IMR-90 (cell line): ENCODE results near the gene SLIT3. TPM values are rescaled to one million over a fixed set of nuclear protein-coding genes. Genes with fewer than 3 reads are reported as not detected.

Experiments
- ATAC-seq: fragments of 200-7000 bp; cut with Tn5 transposase; 2 replicates; pipeline ENCODE4 v1.9.1; 2020; ENCODE audit warnings: low read depth, mild to moderate bottlenecking, moderate library complexity
- BruUV-seq: library from RNA; stranded (reverse); fragments of 400-500 nt; replicated peaks from 2 replicates; lab custom pipeline; 2021; lab: Mats Ljungman, UMichigan
- CTCF ChIA-PET: fragments of 300-600 bp; formaldehyde crosslinking; extraction: SDS; loops from one replicate; lab custom pipeline; 2021; ENCODE audit warnings: antibody characterized with exemption; lab: Yijun Ruan, JAX
- POLR2A ChIA-PET: fragments of 300-600 bp; sonication (Branson Sonifier 250); formaldehyde crosslinking; loops from one replicate; lab custom pipeline; 2022; ENCODE audit warnings: antibody characterized with exemption; ENCODE audit not compliant: unreplicated experiment; lab: Charles Lee
- DNase-seq: peaks from one replicate; pipeline ENCODE4 v3.0.0; 2013
- H2AFZ ChIP-seq: replicated peaks from 2 replicates; pipeline ENCODE3; 2013; ENCODE audit warnings: low read length, mild to moderate bottlenecking; ENCODE audit not compliant: poor library complexity
- H2AK5ac ChIP-seq: 2 replicates; pipeline ENCODE4 v1.6.1; 2013; ENCODE audit warnings: low read depth, low read length, inconsistent platforms
- H2AK9ac ChIP-seq: replicated peaks from 2 replicates; pipeline ENCODE3; 2013; ENCODE audit warnings: mild to moderate bottlenecking, low read depth, low read length, moderate library complexity; ENCODE audit not compliant: poor library complexity
- H2BK120ac ChIP-seq: 2 replicates; pipeline ENCODE4 v1.6.1; 2013; ENCODE audit warnings: low read depth, low read length, inconsistent platforms
- H2BK15ac ChIP-seq: 3 replicates; pipeline ENCODE4 v1.6.1; 2013; ENCODE audit warnings: low read depth, low read length, inconsistent platforms
- H2BK20ac ChIP-seq: 2 replicates; pipeline ENCODE4 v1.6.1; 2013; ENCODE audit warnings: low read depth, mild to moderate bottlenecking, inconsistent platforms, low read length, moderate library complexity
- H2BK5ac ChIP-seq: 2 replicates; pipeline ENCODE4 v1.6.1; 2013; ENCODE audit warnings: mild to moderate bottlenecking, low read depth, low read length, inconsistent platforms; ENCODE audit not compliant: poor library complexity, severe bottlenecking
- H3K14ac ChIP-seq: replicated peaks from 2 replicates; pipeline ENCODE4 v1.6.1; 2013; ENCODE audit warnings: low read depth, low read length, inconsistent platforms
- H3K18ac ChIP-seq: 2 replicates; pipeline ENCODE4 v1.6.1; 2013; ENCODE audit warnings: low read depth, low read length, control low read depth
- H3K23ac ChIP-seq: 2 replicates; pipeline ENCODE4 v1.6.1; 2013; ENCODE audit warnings: low read depth, low read length, inconsistent platforms
- H3K27ac ChIP-seq: 2 replicates; pipeline ENCODE4 v1.5.1; 2013; ENCODE audit warnings: mild to moderate bottlenecking, control low read depth, low read length; ENCODE audit not compliant: insufficient read depth
- H3K27me3 ChIP-seq: 2 replicates; pipeline ENCODE4 v1.6.1; 2013; ENCODE audit warnings: low read length; ENCODE audit not compliant: control insufficient read depth, insufficient read depth
- H3K36me3 ChIP-seq: 2 replicates; pipeline ENCODE4 v1.6.1; 2013; ENCODE audit warnings: low read length, mixed read lengths; ENCODE audit not compliant: control insufficient read depth, insufficient read depth
- H3K4ac ChIP-seq: 2 replicates; pipeline ENCODE4 v1.6.1; 2013; ENCODE audit warnings: low read depth, low read length, inconsistent platforms
- H3K4me1 ChIP-seq: 2 replicates; pipeline ENCODE4 v1.6.1; 2013; ENCODE audit warnings: low read length, mixed read lengths; ENCODE audit not compliant: control insufficient read depth, insufficient read depth
- H3K4me2 ChIP-seq: 2 replicates; pipeline ENCODE4 v1.6.1; 2013; ENCODE audit warnings: low read depth, mild to moderate bottlenecking, control low read depth, low read length, moderate library complexity
- H3K4me3 ChIP-seq: 2 replicates; pipeline ENCODE4 v1.5.1; 2013; ENCODE audit warnings: low read depth, mild to moderate bottlenecking, control low read depth, low read length, moderate library complexity; ENCODE audit not compliant: insufficient read depth
- H3K56ac ChIP-seq: 2 replicates; pipeline ENCODE4 v1.6.1; 2013; ENCODE audit warnings: low read length, inconsistent platforms; ENCODE audit not compliant: insufficient read depth; ENCODE audit errors: extremely low read depth
- H3K79me1 ChIP-seq, 2 experiments: 2 replicates each; pipeline ENCODE4 v1.6.1; 2013; ENCODE audit warnings: low read length in 2 of 2, inconsistent platforms in 1 of 2, low read depth in 1 of 2
- H3K9ac ChIP-seq: 2 replicates; pipeline ENCODE4 v1.6.1; 2013; ENCODE audit warnings: low read depth, low read length, control low read depth
- H3K9me1 ChIP-seq: 2 replicates; pipeline ENCODE4 v1.6.1; 2013; ENCODE audit warnings: low read length, inconsistent platforms; ENCODE audit not compliant: insufficient read depth
- H3K9me3 ChIP-seq: 2 replicates; pipeline ENCODE4 v1.6.1; 2013; ENCODE audit warnings: low read length; ENCODE audit not compliant: control insufficient read depth, insufficient read depth
- H4K20me1 ChIP-seq: 2 replicates; pipeline ENCODE4 v1.6.1; 2013; ENCODE audit warnings: low read length, inconsistent platforms; ENCODE audit not compliant: insufficient read depth
- H4K5ac ChIP-seq: 2 replicates; pipeline ENCODE4 v1.6.1; 2013; ENCODE audit warnings: mild to moderate bottlenecking, low read depth, low read length, control low read depth
- H4K8ac ChIP-seq, 2 experiments: 2 replicates each; pipeline ENCODE4 v1.6.1; 2013; ENCODE audit warnings: low read depth in 2 of 2, low read length in 2 of 2, control low read depth in 1 of 2, inconsistent platforms in 1 of 2
- H4K91ac ChIP-seq: 2 replicates; pipeline ENCODE4 v1.6.1; 2013; ENCODE audit warnings: low read depth, low read length, inconsistent platforms; ENCODE audit not compliant: insufficient read depth
- BHLHE40 ChIP-seq: fragments of 150-350 bp; IDR thresholded peaks from 2 replicates; pipeline ENCODE4 v1.6.1; 2016; ENCODE audit warnings: mild to moderate bottlenecking, low read depth, low read length
- CHD1 ChIP-seq: IDR thresholded peaks from 2 replicates; pipeline ENCODE4 v1.6.1; 2012; ENCODE audit warnings: low read depth, low read length, improper control_type of control experiment
- FOS ChIP-seq: fragments of 150-350 bp; IDR thresholded peaks from 2 replicates; pipeline ENCODE4 v1.6.1; 2016; ENCODE audit warnings: low read depth, low read length
- MAFK ChIP-seq: IDR thresholded peaks from 2 replicates; pipeline ENCODE4 v1.6.1; 2012; ENCODE audit warnings: low read depth, low read length, improper control_type of control experiment
- MAZ ChIP-seq: IDR thresholded peaks from 2 replicates; pipeline ENCODE4 v1.6.1; 2012; ENCODE audit warnings: low read depth, mild to moderate bottlenecking, low read length, improper control_type of control experiment, moderate library complexity, borderline replicate concordance
- NFE2L2 ChIP-seq: fragments of 150-350 bp; IDR thresholded peaks from 2 replicates; pipeline ENCODE4 v1.6.1; 2016; ENCODE audit warnings: low read depth, mild to moderate bottlenecking, low read length
- POLR2A ChIP-seq: IDR thresholded peaks from 2 replicates; pipeline ENCODE4 v1.6.1; 2012; ENCODE audit warnings: mild to moderate bottlenecking, low read depth, low read length
- RAD21 ChIP-seq: IDR thresholded peaks from 2 replicates; pipeline ENCODE4 v1.6.1; 2012; ENCODE audit warnings: low read length, improper control_type of control experiment
- RCOR1 ChIP-seq: IDR thresholded peaks from 2 replicates; pipeline ENCODE4 v1.6.1; 2012; ENCODE audit warnings: mild to moderate bottlenecking, low read length, improper control_type of control experiment; ENCODE audit not compliant: insufficient replicate concordance
- RFX5 ChIP-seq: IDR thresholded peaks from 2 replicates; pipeline ENCODE4 v1.8.0; 2012; ENCODE audit warnings: low read depth, mild to moderate bottlenecking, low read length, moderate library complexity
- SMC3 ChIP-seq: fragments of 150-350 bp; IDR thresholded peaks from 2 replicates; pipeline ENCODE4 v1.6.1; 2016; ENCODE audit warnings: low read depth, mild to moderate bottlenecking, antibody characterized with exemption, low read length, moderate library complexity
- whole genome bisulfite sequencing, 2 experiments: methylation state at CpG; one replicate each; pipeline versions ENCODE4 v1.1.5 to v1.1.7; 2013; ENCODE audit warnings: missing lambda C conversion rate in 2 of 2; ENCODE audit not compliant: insufficient read length in 1 of 2; ENCODE audit errors: extremely low coverage in 2 of 2; 5-methylcytosine and 5-hydroxymethylcytosine counted together
- dilution Hi-C: fragments of 300-500 bp; cut with HindIII; formaldehyde crosslinking; loops from one replicate; pipeline ENCODE4 v1.14.3; 2018; ENCODE audit warnings: low sequenced_read_pairs; ENCODE audit not compliant: unreplicated experiment
- in situ Hi-C: fragments of 300-500 bp; cut with MboI; formaldehyde crosslinking; loops from 3 replicates; pipeline ENCODE4 v1.14.3; 2019; ENCODE audit warnings: low sequenced_read_pairs, inconsistent platforms, mixed read lengths
- intact Hi-C: fragments of 100-400 bp; cut with micrococcal nuclease; formaldehyde crosslinking; loops from 2 replicates; pipeline ENCODE4 v1.10.0; 2022
- polyA plus RNA-seq, 3 experiments: library from polyadenylated mRNA; depleted of rRNA; stranded (reverse); fragments of >200 nt; gene quantifications; 2 replicates each; pipeline ENCODE4 v1.2.3, GENCODE V29; 2012; ENCODE audit warnings: low replicate concordance in 1 of 3
- total RNA-seq: library from RNA; depleted of rRNA; stranded (reverse); fragments of >200 nt; gene quantifications from 2 replicates; pipeline ENCODE4 v1.2.3, GENCODE V29; 2012
- TF ChIP-seq, protein P1 (sequence below): conservative IDR thresholded peaks from 2 replicates; pipeline ENCODE4 v1.5.1; 2012; ENCODE audit warnings: mild to moderate bottlenecking, low read depth, low read length, improper control_type of control experiment

Gene SLIT3
- total and polyA plus RNA-seq, 2 of the 4 experiments (the other 2 are of a cell fraction), result 0.18 to 0.50 TPM

DNA sequence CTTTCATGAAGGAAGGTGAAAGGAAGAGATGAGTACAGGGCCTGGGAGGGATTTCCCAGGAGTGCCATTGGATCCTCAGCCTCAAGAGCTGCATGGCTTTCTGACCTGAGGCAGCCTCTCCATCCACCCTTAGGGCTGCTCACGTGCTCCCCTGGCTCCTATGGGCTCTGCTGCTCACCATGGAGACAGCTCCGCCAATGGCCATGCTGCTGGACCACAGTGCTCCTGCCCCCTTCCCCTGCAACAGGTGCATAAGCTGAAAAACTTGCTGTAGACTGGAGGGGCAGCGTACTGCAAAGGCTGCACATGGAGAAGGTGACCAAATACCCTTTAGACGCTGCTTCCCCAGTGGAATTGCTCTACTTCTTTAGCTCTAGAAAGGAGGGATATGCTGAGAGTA, 609.0 kb downstream of the SLIT3 start:
- no peak overlapping the region for H3K23ac ChIP-seq
- no peaks in the 10 kb centered on the region for H3K79me1 ChIP-seq
- H2AK5ac ChIP-seq, result no peak overlapping the region
- no peak overlapping the region for H3K9ac ChIP-seq
- H2BK5ac ChIP-seq, result no peak overlapping the region
- ATAC-seq, result no peak
- no peak overlapping the region for H3K4me2 ChIP-seq
- BruUV-seq, result no TSS peak
- no peak for DNase-seq
- H4K91ac ChIP-seq, result no peak overlapping the region
- H3K4ac ChIP-seq, result no peak overlapping the region
- H2BK20ac ChIP-seq, result no peak overlapping the region
- H2BK15ac ChIP-seq, result no peak overlapping the region
- intact Hi-C loops, result no loop called here
- no peaks in the 10 kb centered on the region for H3K9me1 ChIP-seq
- no peak overlapping the region for H4K5ac ChIP-seq
- ChIA-PET POLR2A (no interaction called here), CTCF (interaction anchor here (1.1 kb wide), 1 partner anchor 14 kb away, joined by 3 read pairs; no protein-coding TSS in a partner anchor)
- TF ChIP-seq CHD1 (no peak), RAD21 (no peak), MAFK (no peak), SMC3 (no peak), RFX5 (no peak), POLR2A (no peak), FOS (no peak), NFE2L2 (no peak), BHLHE40 (no peak), RCOR1 (no peak), MAZ (no peak)
- TF ChIP-seq, protein P1, sequence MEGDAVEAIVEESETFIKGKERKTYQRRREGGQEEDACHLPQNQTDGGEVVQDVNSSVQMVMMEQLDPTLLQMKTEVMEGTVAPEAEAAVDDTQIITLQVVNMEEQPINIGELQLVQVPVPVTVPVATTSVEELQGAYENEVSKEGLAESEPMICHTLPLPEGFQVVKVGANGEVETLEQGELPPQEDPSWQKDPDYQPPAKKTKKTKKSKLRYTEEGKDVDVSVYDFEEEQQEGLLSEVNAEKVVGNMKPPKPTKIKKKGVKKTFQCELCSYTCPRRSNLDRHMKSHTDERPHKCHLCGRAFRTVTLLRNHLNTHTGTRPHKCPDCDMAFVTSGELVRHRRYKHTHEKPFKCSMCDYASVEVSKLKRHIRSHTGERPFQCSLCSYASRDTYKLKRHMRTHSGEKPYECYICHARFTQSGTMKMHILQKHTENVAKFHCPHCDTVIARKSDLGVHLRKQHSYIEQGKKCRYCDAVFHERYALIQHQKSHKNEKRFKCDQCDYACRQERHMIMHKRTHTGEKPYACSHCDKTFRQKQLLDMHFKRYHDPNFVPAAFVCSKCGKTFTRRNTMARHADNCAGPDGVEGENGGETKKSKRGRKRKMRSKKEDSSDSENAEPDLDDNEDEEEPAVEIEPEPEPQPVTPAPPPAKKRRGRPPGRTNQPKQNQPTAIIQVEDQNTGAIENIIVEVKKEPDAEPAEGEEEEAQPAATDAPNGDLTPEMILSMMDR, result no peak
- H2AK9ac ChIP-seq, result no peak overlapping the region
- H3K18ac ChIP-seq, result no peak overlapping the region
- no peak overlapping the region for H2AFZ ChIP-seq
- H4K20me1 ChIP-seq, result no peaks in the 10 kb centered on the region
- H3K4me1 ChIP-seq, result no peaks in the 10 kb centered on the region
- no peaks in the 10 kb centered on the region for H3K36me3 ChIP-seq
- H3K27ac ChIP-seq, result no peak overlapping the region
- in situ Hi-C loops, result loop anchor here (25.0 kb wide), 1 partner anchor 870 kb away; no protein-coding TSS in a partner anchor
- H4K8ac ChIP-seq, result no peak overlapping the region
- dilution Hi-C loops, result no loop called here
- H3K56ac ChIP-seq, result no peak overlapping the region
- no peak overlapping the region for H3K4me3 ChIP-seq
- H2BK120ac ChIP-seq, result no peak overlapping the region
- no peak overlapping the region for H3K14ac ChIP-seq
- H3K9me3 ChIP-seq, result no peaks in the 10 kb centered on the region
- no CpG with 5 or more reads among the region's 4 CpGs for WGBS, 2 experiments
- peaks cover 5% of the 10 kb centered on the region for H3K27me3 ChIP-seq
